Fibroblast of skin of left biceps (primary cell): Measurements from ENCODE around the gene COBL.

ENCODE experiments used
- DNase-seq, 2 experiments: peaks; one replicate each; pipeline ENCODE4 v3.0.0-alpha.2; 2013; ENCODE audit warnings: low read depth in 2 of 2

Gene COBL

GRCh38 chr7:51234609-51235308 lies 81.8 kb downstream of the COBL start:
- DNase-seq: no peak

GRCh38 chr7:51234139-51234538 lies 82.5 kb downstream of the COBL start:
- no peak for DNase-seq

GRCh38 chr7:51233374-51233773 lies 83.2 kb downstream of the COBL start:
- no peak for DNase-seq

- no peak for DNase-seq
These were observed 85.9 kb downstream of the COBL start for GRCh38 chr7:51230723-51231122.

- DNase-seq: no peak
These were observed 86.3 kb downstream of the COBL start for GRCh38 chr7:51230324-51230625.

GRCh38 chr7:51229620-51230323 lies 86.8 kb downstream of the COBL start:
- DNase-seq: no peak

GRCh38 chr7:51229106-51229537 lies 87.5 kb downstream of the COBL start:
- no peak for DNase-seq

GRCh38 chr7:51228386-51228958 lies 88.1 kb downstream of the COBL start:
- DNase-seq: no peak

GRCh38 chr7:51227861-51228260 lies 88.7 kb downstream of the COBL start:
- DNase-seq: no peak

GRCh38 chr7:51226916-51227535 lies 89.6 kb downstream of the COBL start:
- no peak for DNase-seq

- DNase-seq: no peak
These were observed 90.4 kb downstream of the COBL start for GRCh38 chr7:51226063-51226755.

GRCh38 chr7:51224811-51225595 lies 91.6 kb downstream of the COBL start:
- DNase-seq: no peak

GRCh38 chr7:51223505-51223904 lies 93.1 kb downstream of the COBL start:
- DNase-seq: no peak

GRCh38 chr7:51222916-51223315 lies 93.7 kb downstream of the COBL start:
- DNase-seq: no peak

- DNase-seq: no peak
These were observed 96.4 kb downstream of the COBL start for GRCh38 chr7:51220226-51220625.

- DNase-seq: no peak
These were observed 97.2 kb downstream of the COBL start for GRCh38 chr7:51219261-51219988.

- DNase-seq: no peak
These were observed 98.8 kb downstream of the COBL start for GRCh38 chr7:51217804-51218203.

GRCh38 chr7:51214098-51214497 lies 102.5 kb downstream of the COBL start:
- DNase-seq: no peak

GRCh38 chr7:51213618-51214017 lies 103.0 kb downstream of the COBL start:
- no peak for DNase-seq

- DNase-seq: no peak
These were observed 105.8 kb downstream of the COBL start for GRCh38 chr7:51210766-51211165.

GRCh38 chr7:51209426-51209825 lies 107.2 kb downstream of the COBL start:
- no peak for DNase-seq
